Lower lobe of right lung (tissue), 2 donors: Measurements from ENCODE around the gene PRKN. TPM values are rescaled to one million over a fixed set of nuclear protein-coding genes. Genes with fewer than 3 reads are reported as not detected.

ENCODE experiments used
- ATAC-seq, 2 donors: fragments of 200-7000 bp; cut with Tn5 transposase; one replicate each; pipeline ENCODE4 v1.9.1; 2020 to 2022; ENCODE audit warnings: mild to moderate bottlenecking in 2 of 2, moderate library complexity in 2 of 2
- DNase-seq: peaks from one replicate; pipeline ENCODE4 v3.0.0-alpha.2; 2020
- H3K27ac ChIP-seq: fragments of 200-600 bp; one replicate; pipeline ENCODE4 v1.8.0; 2022
- H3K27me3 ChIP-seq: fragments of 200-600 bp; one replicate; pipeline ENCODE4 v1.8.0; 2022; ENCODE audit warnings: low read depth
- H3K36me3 ChIP-seq: fragments of 200-600 bp; one replicate; pipeline ENCODE4 v1.8.0; 2022; ENCODE audit warnings: mild to moderate bottlenecking
- H3K4me1 ChIP-seq: fragments of 200-600 bp; one replicate; pipeline ENCODE4 v1.8.0; 2022
- H3K4me3 ChIP-seq: fragments of 200-600 bp; one replicate; pipeline ENCODE4 v1.8.0; 2022; ENCODE audit warnings: mild to moderate bottlenecking
- H3K9me3 ChIP-seq: fragments of 200-600 bp; one replicate; pipeline ENCODE4 v1.8.0; 2022
- CTCF ChIP-seq: fragments of 200-600 bp; IDR thresholded peaks from one replicate; pipeline ENCODE4 v1.8.0; 2022; ENCODE audit warnings: antibody characterized with exemption, mild to moderate bottlenecking
- intact Hi-C: fragments of 100-400 bp; cut with DNase I; formaldehyde crosslinking; loops from one replicate; pipeline ENCODE4 v1.11.0; 2022
- total RNA-seq: library from RNA; stranded (reverse); fragmentation: NEBNext Ultra II Directional; extraction: Animal tissue kit (Norgen Biotek cat#: 25700); gene quantifications from one replicate; pipeline ENCODE4 v1.2.1, GENCODE V29; 2021
- donor health status: DM: no; HTN: yes; CAD: no; lungs with severe emphysema.

The PRKN gene
- total RNA-seq, 1 donor from 2014 or later: 6.1 TPM

- ATAC-seq (no peak), DNase-seq (no peak)
- H3K4me3 ChIP-seq: no peak overlapping the region
- H3K9me3 ChIP-seq: no peaks in the 10 kb centered on the region
- H3K27me3 ChIP-seq: no peaks in the 10 kb centered on the region
- no peak for TF ChIP-seq CTCF
- H3K36me3 ChIP-seq: no peaks in the 10 kb centered on the region
- no peak overlapping the region for H3K27ac ChIP-seq
- no peaks in the 10 kb centered on the region for H3K4me1 ChIP-seq
- intact Hi-C loops: no loop called here
These were observed 1026.5 kb downstream of the PRKN start for GRCh38 chr6:161701056-161701455.

DNA sequence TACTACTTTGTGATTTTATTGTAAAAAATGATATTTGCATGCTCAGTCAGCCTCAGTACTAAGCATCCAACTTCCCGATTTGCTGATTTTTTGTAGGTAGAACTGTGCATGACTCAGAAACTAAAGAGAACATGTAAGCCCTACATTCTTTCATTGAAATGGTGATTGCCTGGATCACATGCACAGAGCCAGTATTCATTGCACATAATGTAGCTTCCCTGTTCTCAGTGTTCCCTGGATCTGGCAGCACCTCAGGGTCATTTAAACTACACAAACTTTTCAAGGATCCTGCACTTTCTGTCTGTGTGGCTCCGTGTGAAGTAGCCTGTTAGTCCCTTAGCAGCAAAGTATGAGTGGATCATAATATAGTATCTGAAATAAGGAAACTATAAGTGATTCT lies 1030.8 kb downstream of the PRKN start:
- H3K4me1 ChIP-seq: no peaks in the 10 kb centered on the region
- ATAC-seq (no peak), DNase-seq (no peak)
- no peak for TF ChIP-seq CTCF
- H3K27ac ChIP-seq: no peak overlapping the region
- intact Hi-C loops: no loop called here
- H3K9me3 ChIP-seq: no peaks in the 10 kb centered on the region
- H3K4me3 ChIP-seq: no peak overlapping the region
- no peaks in the 10 kb centered on the region for H3K27me3 ChIP-seq
- no peaks in the 10 kb centered on the region for H3K36me3 ChIP-seq

DNA sequence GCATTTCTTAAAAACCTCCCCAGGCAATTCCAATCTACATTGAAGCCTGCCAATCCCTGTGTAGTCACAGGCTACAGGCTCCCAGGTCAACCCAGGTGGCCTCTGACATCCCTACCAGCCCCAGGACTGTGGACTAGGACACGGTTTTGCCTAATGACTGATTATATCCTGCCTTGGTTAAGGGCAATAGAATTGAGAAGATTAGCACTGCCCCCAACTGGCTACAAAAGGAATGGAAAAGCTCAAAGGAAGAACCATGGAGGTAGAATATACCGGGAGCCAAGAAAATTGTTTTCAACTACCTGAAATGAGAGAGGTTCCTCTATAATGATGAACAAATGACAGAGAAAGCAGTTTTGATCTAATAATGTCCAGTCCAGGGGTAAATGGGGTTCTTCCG lies 1032.6 kb downstream of the PRKN start:
- intact Hi-C loops: no loop called here

DNA sequence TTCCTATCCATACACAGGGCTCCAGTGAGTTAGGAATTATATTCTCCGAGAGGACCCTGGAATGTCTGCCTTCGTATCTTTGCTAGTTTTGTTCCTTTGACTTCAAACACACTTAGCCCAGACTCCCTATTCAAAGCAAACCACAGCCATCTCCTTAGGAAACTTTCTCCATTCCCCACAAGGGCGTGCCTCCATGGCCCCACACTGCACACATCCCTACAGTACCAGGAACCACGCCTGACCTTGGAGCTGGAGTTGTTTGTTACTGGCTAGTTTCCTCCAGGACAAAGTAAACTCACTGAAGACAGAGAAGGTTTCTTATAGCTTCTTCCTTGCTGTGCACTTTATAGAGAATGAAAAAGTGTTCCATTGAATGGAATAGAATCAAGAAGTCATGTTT lies 1040.9 kb downstream of the PRKN start:
- intact Hi-C loops: no loop called here
- ATAC-seq (no peak), DNase-seq (no peak)
- Histone ChIP-seq H3K36me3 (no peaks in the 10 kb centered on the region), H3K4me3 (no peak overlapping the region), H3K4me1 (no peaks in the 10 kb centered on the region), H3K27me3 (no peaks in the 10 kb centered on the region), H3K9me3 (no peaks in the 10 kb centered on the region), H3K27ac (no peak overlapping the region)
- no peak for TF ChIP-seq CTCF

More for the DNA sequence above, 1032.6 kb downstream of the PRKN start:
- H3K27ac ChIP-seq: no peak overlapping the region
- H3K27me3 ChIP-seq: no peaks in the 10 kb centered on the region
- no peaks in the 10 kb centered on the region for H3K9me3 ChIP-seq
- ATAC-seq (no peak), DNase-seq (no peak)
- H3K4me1 ChIP-seq: no peaks in the 10 kb centered on the region
- no peaks in the 10 kb centered on the region for H3K36me3 ChIP-seq
- no peak overlapping the region for H3K4me3 ChIP-seq
- TF ChIP-seq CTCF: peak; percentile 34

DNA sequence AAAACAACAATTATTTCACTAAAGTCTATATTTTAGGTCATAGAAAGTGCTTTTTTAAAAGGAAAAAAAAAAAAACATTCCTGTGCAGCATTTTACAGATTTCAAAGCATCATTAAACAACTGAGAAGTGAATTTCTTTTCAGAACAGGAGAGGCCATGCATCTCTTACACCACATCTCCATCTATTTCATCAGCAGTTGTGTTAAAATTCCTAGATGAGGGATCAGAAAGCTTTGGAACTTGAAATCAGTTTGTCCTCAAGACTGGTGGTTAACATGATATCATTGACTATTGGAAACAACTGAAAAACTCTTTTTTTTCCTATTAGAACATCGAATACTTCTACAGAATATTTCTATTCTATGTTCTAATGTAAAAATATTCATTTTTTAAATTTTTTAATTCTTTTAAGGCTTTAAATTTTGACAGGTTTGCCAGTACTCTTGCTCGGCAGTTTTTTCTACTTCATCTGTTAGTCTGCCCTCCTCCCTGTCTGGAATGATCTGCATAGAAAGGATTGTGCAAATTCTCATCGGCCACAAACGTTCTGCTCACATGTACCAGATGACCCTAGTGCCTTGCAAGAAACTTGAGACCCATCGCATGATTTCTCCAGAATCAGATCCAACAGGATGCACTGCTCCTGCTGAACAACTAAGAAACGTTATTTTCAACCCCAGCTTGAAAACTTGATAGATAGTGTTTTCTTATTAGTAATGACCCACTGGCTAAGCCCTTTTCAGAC lies 1042.7 kb downstream of the PRKN start:
- Histone ChIP-seq H3K27ac (no peak overlapping the region), H3K4me1 (no peaks in the 10 kb centered on the region), H3K27me3 (no peaks in the 10 kb centered on the region), H3K9me3 (no peaks in the 10 kb centered on the region), H3K4me3 (no peak overlapping the region), H3K36me3 (no peaks in the 10 kb centered on the region)
- ATAC-seq: no peak
- intact Hi-C loops: no loop called here
- DNase-seq: no peak
- no peak for TF ChIP-seq CTCF
